ENCODE measurements around the gene PIK3CB. TPM values are rescaled to one million over a fixed set of nuclear protein-coding genes. Genes with fewer than 3 reads are reported as not detected.

The PIK3CB gene
- polyA plus RNA-seq, 3 donors = 14.1 to 33.6 (median 20.4) TPM

DNA sequence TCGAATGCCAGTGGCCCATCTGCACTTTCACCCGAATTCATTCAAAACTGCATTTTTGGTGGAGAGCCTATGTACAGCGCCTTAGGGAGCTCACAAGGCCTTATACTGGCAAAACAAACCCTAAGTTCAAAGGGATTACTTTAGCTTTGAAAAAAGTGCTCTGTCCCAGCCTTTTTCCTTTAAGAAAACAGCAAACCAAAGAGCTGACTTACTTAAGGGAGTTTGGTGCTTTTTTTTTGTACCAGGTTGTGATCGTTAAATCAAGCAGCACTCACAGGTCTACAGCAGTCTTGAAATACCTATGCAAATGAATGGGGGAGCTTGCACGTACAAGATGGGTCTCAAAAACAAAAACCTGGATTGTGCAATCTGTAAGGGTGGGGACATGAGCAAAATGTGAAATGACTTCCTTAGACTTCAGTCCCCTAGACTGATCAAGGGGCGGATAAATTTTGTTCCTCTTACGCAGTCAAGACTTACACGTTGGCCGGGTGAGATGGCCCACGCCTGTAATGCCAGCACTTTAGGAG, 11.6 kb upstream of the PIK3CB start:
- Mint-ChIP-seq H3K36me3 (no peaks in the 10 kb centered on the region), H3K9me3 (no peaks in the 10 kb centered on the region), H3K27ac (peak overlapping the region; percentile 14 to 82 (median 74)), H3K4me3 (peak overlapping the region in 1 of 2 donors; percentile 77), H3K27me3 (ENCODE audit: low read depth in 3 of 3) (peaks cover 0 to 2% (median 1%) of the 10 kb centered on the region in 3 donors), H3K4me1 (peaks cover 43% of the 10 kb centered on the region)
- peak; percentile 40 to 72 (median 52) for DNase-seq
- Histone ChIP-seq H3K4me2 (replicated peaks; ENCODE audit: extremely low read depth, low read length, poor library complexity, severe bottlenecking) (peak overlapping the region; percentile 19), H3K79me2 (ENCODE audit: insufficient read depth, low read length) (no peaks in the 10 kb centered on the region), H3K4me3 (replicated peaks in 1 of 3; ENCODE audit: low read depth in 2 of 3, low read length in 3 of 3) (peak overlapping the region in 1 of 3 experiments; percentile 12), H2AFZ (ENCODE audit: insufficient read depth, low read depth, low read length, poor library complexity, severe bottlenecking) (peak overlapping the region; percentile 49), H3K27ac (ENCODE audit: low read depth in 1 of 2, low read length in 2 of 2) (peak overlapping the region in 1 of 2 donors; percentile 66), H3K9me3 (replicated peaks in 1 of 2; ENCODE audit: control insufficient read depth in 1 of 2, insufficient read depth in 1 of 2, low read length in 2 of 2) (no peaks in the 10 kb centered on the region), H3K36me3 (replicated peaks in 1 of 2; ENCODE audit: control insufficient read depth in 1 of 2, insufficient read depth in 2 of 2, low read length in 2 of 2) (no peaks in the 10 kb centered on the region), H3K9ac (ENCODE audit: insufficient read depth, low read length, poor library complexity, severe bottlenecking) (no peak overlapping the region), H3K27me3 (ENCODE audit: control insufficient read depth in 2 of 2, insufficient read depth in 2 of 2, low read length in 2 of 2) (no peaks in the 10 kb centered on the region), H3K4me1 (ENCODE audit: control insufficient read depth in 1 of 2, insufficient read depth in 2 of 2, low read length in 2 of 2) (peaks cover 47 to 52% of the 10 kb centered on the region in 2 donors), H4K20me1 (ENCODE audit: insufficient read depth, low read length) (no peaks in the 10 kb centered on the region)
- TF ChIP-seq CTCF (IDR thresholded peaks at IDR 0.05) = no peak
- intact Hi-C loops (cut with micrococcal nuclease) = loop anchor here in 1 of 2 donors (5.0 kb wide), 1 partner anchor 41 kb away; no protein-coding TSS in a partner anchor
- WGBS (ENCODE audit: insufficient coverage) = 90% methylated on average over 3 of the region's 10 CpGs

DNA sequence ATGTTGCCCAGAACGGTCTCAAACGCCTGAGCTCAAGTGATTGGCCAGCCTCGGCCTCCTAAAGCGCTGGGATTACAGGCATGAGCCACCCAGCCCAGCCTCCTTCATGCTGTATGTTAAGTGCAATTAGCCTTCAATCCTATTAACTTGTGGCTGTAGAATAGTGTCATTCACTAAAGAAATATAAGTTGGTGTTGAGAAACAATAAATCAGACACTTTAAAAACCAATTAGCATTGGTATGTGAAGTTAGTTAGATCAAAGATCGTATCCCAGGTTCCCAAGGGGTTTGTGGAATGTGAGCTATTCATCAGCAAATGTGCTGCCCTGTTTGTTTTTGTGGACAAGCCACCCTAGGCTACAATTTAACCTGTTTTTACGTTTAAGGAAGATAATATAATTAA, 11.0 kb upstream of the PIK3CB start:
- no peak for TF ChIP-seq CTCF (IDR thresholded peaks at IDR 0.05)
- intact Hi-C loops (cut with micrococcal nuclease) = loop anchor here in 1 of 2 donors (5.0 kb wide), 1 partner anchor 42 kb away; no protein-coding TSS in a partner anchor
- Histone ChIP-seq H3K36me3 (replicated peaks in 1 of 2; ENCODE audit: control insufficient read depth in 1 of 2, insufficient read depth in 2 of 2, low read length in 2 of 2) (no peaks in the 10 kb centered on the region), H3K9ac (ENCODE audit: insufficient read depth, low read length, poor library complexity, severe bottlenecking) (no peak overlapping the region), H3K27ac (ENCODE audit: low read depth in 1 of 2, low read length in 2 of 2) (peak overlapping the region in 1 of 2 donors; percentile 66), H2AFZ (ENCODE audit: insufficient read depth, low read depth, low read length, poor library complexity, severe bottlenecking) (peak overlapping the region; percentile 76), H3K79me2 (ENCODE audit: insufficient read depth, low read length) (no peaks in the 10 kb centered on the region), H3K4me1 (ENCODE audit: control insufficient read depth in 1 of 2, insufficient read depth in 2 of 2, low read length in 2 of 2) (peaks cover 47 to 52% of the 10 kb centered on the region in 2 donors), H3K4me2 (replicated peaks; ENCODE audit: extremely low read depth, low read length, poor library complexity, severe bottlenecking) (no peak overlapping the region), H4K20me1 (ENCODE audit: insufficient read depth, low read length) (no peaks in the 10 kb centered on the region), H3K9me3 (replicated peaks in 1 of 2; ENCODE audit: control insufficient read depth in 1 of 2, insufficient read depth in 1 of 2, low read length in 2 of 2) (no peaks in the 10 kb centered on the region), H3K4me3 (replicated peaks in 1 of 3; ENCODE audit: low read depth in 2 of 3, low read length in 3 of 3) (no peak overlapping the region), H3K27me3 (ENCODE audit: control insufficient read depth in 2 of 2, insufficient read depth in 2 of 2, low read length in 2 of 2) (no peaks in the 10 kb centered on the region)
- Mint-ChIP-seq H3K27me3 (ENCODE audit: low read depth in 3 of 3) (peaks cover 0 to 2% (median 1%) of the 10 kb centered on the region in 3 donors), H3K4me3 (no peak overlapping the region), H3K4me1 (peaks cover 43% of the 10 kb centered on the region), H3K36me3 (no peaks in the 10 kb centered on the region), H3K9me3 (no peaks in the 10 kb centered on the region), H3K27ac (peak overlapping the region in 1 of 7 donors; percentile 49)
- no CpG with 5 or more reads among the region's 6 CpGs for WGBS (ENCODE audit: insufficient coverage)
- no peak for DNase-seq

All from CD14-positive monocyte (primary cell).